NCI-H460 (cell line): Measurements from ENCODE around the gene SPEN. TPM values are rescaled to one million over a fixed set of nuclear protein-coding genes. Genes with fewer than 3 reads are reported as not detected.
A peak's percentile ranks its signal among the peaks of the same experiment; 100 is the strongest.
"Not testable (repeated sequence)": the region's sequence is repeated elsewhere in the genome, so short reads cannot be mapped to it uniquely, and the experiment has no call there.

Source experiments
- DNase-seq: peaks from one replicate; pipeline ENCODE4 v3.0.0-alpha.2; 2016; ENCODE audit warnings: low read depth; ENCODE audit errors: extremely low read depth
- total RNA-seq: library from RNA; depleted of rRNA; stranded (reverse); fragments of >200 nt; shearing (Covaris generic); gene quantifications from 2 replicates; pipeline ENCODE4 v1.2.3, GENCODE V29; 2014

Gene SPEN
- total RNA-seq, 1 experiment from 2014 or later = 14.2 TPM

- DNase-seq = peak; percentile 31
Measured at GRCh38 chr1:15892857-15893599, 45.5 kb downstream of the SPEN start.

- DNase-seq = no peak
Measured at GRCh38 chr1:15895233-15895632, 47.7 kb downstream of the SPEN start.

GRCh38 chr1:15896841-15897610, 49.5 kb downstream of the SPEN start:
- DNase-seq = not testable (repeated sequence)

- DNase-seq = no peak
Measured at GRCh38 chr1:15899266-15899665, 51.8 kb downstream of the SPEN start.

- DNase-seq = no peak
Measured at GRCh38 chr1:15900662-15901279, 53.3 kb downstream of the SPEN start.

GRCh38 chr1:15902882-15903281, 55.4 kb downstream of the SPEN start:
- DNase-seq = peak; percentile 39

- DNase-seq = no peak
Measured at GRCh38 chr1:15908597-15908996, 61.1 kb downstream of the SPEN start.

GRCh38 chr1:15911141-15911540, 63.6 kb downstream of the SPEN start:
- no peak for DNase-seq

GRCh38 chr1:15911927-15912326, 64.4 kb downstream of the SPEN start:
- DNase-seq = no peak

- DNase-seq = not testable (repeated sequence)
Measured at GRCh38 chr1:15913607-15914006, 66.1 kb downstream of the SPEN start.

GRCh38 chr1:15915991-15916390, 68.5 kb downstream of the SPEN start:
- no peak for DNase-seq

GRCh38 chr1:15916417-15916816, 68.9 kb downstream of the SPEN start:
- no peak for DNase-seq

GRCh38 chr1:15916916-15917315, 69.4 kb downstream of the SPEN start:
- DNase-seq = no peak

GRCh38 chr1:15918962-15919715, 71.6 kb downstream of the SPEN start:
- no peak for DNase-seq

GRCh38 chr1:15923241-15923640, 75.7 kb downstream of the SPEN start:
- no peak for DNase-seq

- not testable (repeated sequence) for DNase-seq
Measured at GRCh38 chr1:15926448-15926847, 78.9 kb downstream of the SPEN start.

GRCh38 chr1:15928971-15929965, 81.8 kb downstream of the SPEN start:
- DNase-seq = no peak

- no peak for DNase-seq
Measured at GRCh38 chr1:15931401-15931800, 83.9 kb downstream of the SPEN start.

GRCh38 chr1:15931884-15932283, 84.4 kb downstream of the SPEN start:
- no peak for DNase-seq

- no peak for DNase-seq
Measured at GRCh38 chr1:15932612-15933011, 85.1 kb downstream of the SPEN start.
